K562 treated with DMSO at 1 percent for 24 hours (cell line): ENCODE data around the gene C20orf204. TPM values are rescaled to one million over a fixed set of nuclear protein-coding genes. Genes with fewer than 3 reads are reported as not detected.

Source experiments
- total RNA-seq: library from RNA; unstranded; fragments of 300-600 nt; gene quantifications from 2 replicates; pipeline ENCODE4 v1.2.3, GENCODE V29; 2022; ENCODE audit warnings: low read depth; ENCODE audit not compliant: insufficient read depth

The C20orf204 gene
- 1.1 and 2.5 TPM in 2 replicates for total RNA-seq

GRCh38 chr20:64035933-64036345 is at the start of gene C20orf204:
TSS of gene C20orf204 (plus strand) at chr20:64036182. CDS start at chr20:64036324, 142 bp downstream.

GRCh38 chr20:64049060-64049877 is 13.3 kb downstream of the C20orf204 start, which contains the start of gene SOX18:
TSS of gene SOX18 (minus strand) at chr20:64049639. CDS start at chr20:64049516, 123 bp downstream.

DNA sequence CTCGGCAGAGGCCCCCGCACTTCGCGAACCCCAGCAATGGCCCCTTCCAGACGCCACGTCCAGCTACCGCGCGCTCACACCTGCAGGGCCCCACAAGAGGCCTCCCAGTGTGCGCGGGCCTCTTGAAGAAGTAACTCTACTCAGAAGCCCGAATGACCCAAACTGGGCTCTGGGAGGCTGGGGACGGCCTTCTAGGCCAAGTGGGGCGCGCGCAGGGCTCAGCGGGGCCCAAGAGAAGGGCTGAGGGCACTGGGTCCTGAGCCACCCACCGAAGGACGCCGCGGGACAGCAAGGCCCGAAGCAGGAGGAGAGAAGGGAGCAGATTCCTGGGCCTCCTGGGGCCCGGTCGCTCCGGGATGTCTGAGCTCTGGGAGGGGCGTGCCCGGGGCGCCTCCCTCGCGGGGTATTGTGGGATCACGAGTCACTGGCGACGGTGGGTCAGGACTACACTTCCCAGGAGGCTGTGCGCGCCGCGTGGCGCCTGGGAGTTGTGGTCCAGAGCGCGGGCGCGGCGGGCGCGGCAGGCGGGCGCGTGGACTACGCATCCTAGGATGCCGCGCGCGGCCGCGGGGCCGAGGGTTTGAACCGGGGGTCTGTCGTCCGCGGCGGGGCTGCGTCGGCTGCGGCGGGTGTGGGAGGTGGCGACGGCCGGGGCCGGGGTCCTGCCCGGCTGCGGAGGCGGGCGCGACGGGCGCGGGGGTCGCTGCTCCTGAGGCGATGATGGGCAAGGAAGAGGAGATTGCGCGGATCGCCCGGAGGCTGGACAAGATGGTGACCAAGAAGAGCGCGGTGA is 26.8 kb downstream of the C20orf204 start, which contains the start of gene TCEA2:
Gene TCEA2 (plus strand): TSS at position 603 of the 793 bp plus-strand sequence. CDS start 115 bp downstream, at position 718.

DNA sequence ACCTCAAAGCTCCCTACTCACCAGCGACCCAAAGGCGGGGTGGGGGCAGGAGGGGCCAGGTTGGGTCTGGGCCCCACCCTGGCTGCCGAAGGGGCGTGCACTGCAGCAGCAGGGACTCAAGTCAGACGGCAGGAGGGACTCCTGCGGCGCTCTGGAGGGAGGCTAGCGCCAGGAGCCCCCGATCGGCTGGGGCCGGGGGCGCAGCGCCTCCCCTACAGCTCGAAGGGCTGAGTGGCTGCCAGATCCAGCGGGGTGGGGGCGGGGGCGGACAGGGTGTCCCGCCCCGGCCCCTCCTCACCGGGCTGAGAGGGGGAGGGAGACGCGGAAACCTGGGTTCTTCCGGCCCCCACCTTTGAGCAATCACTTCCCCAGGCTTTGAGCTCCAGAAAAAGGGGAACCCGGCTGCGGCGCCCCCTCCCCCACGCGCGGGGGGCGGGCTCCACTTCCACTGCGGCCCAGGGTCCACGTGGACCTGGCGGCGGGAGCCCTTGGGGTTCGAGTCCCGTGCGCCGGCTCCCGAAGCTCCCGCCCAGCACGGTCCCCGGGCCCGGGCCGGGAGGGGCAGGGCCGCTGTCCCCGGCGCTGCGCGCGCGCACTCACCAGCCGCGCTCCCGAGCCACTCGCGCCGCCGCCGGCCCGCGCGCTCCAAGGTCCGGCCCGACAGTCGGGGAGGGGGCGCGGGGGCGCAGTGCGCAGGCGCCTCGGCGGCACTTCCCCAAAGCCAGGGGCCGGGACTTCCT is 43.5 kb downstream of the C20orf204 start, which contains the start of gene RGS19:
Gene RGS19 (minus strand): TSS at position 246 of the 740 bp plus-strand sequence. CDS start 2,632 bp downstream, outside the sequence.

DNA sequence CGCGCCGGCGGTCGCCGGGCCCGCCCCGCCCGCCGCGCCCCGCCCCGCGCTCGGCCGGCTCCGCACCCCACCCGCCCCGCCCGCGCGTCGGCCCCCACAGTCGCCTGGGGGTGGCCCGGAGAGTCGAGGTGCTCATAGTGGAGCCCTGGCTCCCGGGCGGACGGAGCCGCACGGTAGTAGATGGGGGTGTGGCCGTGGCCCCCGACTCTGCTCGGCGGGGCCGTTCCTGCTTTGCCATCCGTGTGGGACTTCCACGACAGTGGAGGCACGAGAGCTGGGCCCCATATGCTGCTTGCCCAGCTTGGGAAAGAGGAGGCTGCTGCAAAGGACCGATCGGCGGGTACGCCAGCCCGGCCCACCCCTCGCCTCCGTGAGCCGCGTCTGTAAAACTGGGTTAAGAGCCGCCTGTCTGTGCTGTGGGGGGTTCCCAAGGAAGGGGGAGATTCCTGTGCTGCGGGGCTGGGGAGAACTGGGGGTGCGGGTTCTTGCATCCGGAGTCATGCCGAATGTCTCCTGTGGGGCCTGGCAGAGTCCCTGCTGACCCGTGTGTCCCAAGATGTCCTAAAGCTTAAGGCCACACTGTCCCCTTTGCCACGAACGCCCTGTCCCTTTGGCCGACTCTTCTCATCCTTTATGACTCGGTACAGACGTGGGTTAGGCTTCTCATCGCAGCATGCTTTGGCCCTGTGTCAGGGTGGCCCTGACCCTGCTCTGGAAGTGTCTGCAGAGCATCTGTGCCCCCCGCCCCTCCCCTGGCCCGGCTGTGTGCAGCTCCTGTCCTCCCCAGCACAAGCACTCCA is 44.2 kb downstream of the C20orf204 start, which contains the start of gene OPRL1:
Gene OPRL1 (plus strand): TSS at position 70 of the 800 bp plus-strand sequence. CDS start 12,639 bp downstream, outside the sequence.

GRCh38 chr20:64083804-64084684 is 48.1 kb downstream of the C20orf204 start, which contains the start of gene LKAAEAR1:
TSS of gene LKAAEAR1 (minus strand) at chr20:64084398. CDS start at chr20:64084219, 179 bp downstream.

Other genes starting within 250 kb of the C20orf204 start
- 3.3 and 4.4 TPM in 2 replicates for gene ZBTB46, start 204.9 kb upstream of the C20orf204 start, total RNA-seq
- 11.7 and 17.2 TPM in 2 replicates for gene ABHD16B, start 174.7 kb upstream of the C20orf204 start, total RNA-seq
- gene TPD52L2, start 170.9 kb upstream of the C20orf204 start, total RNA-seq, result 78.6 and 83.0 TPM in 2 replicates
- gene DNAJC5, start 141.1 kb upstream of the C20orf204 start, total RNA-seq, result 48.7 and 51.1 TPM in 2 replicates
- 53.7 and 57.4 TPM in 2 replicates for gene UCKL1, start 79.8 kb upstream of the C20orf204 start, total RNA-seq
- 14.9 TPM in 2 replicates for gene ZNF512B, start 66.3 kb upstream of the C20orf204 start, total RNA-seq
- 6.2 and 6.5 TPM in 2 replicates for gene SAMD10, start 56.5 kb upstream of the C20orf204 start, total RNA-seq
- 111 and 121 TPM in 2 replicates for gene PRPF6, start 55.0 kb upstream of the C20orf204 start, total RNA-seq
- 20.0 and 24.5 TPM in 2 replicates for gene SOX18, start 13.5 kb downstream of the C20orf204 start, total RNA-seq
- 38.7 and 40.1 TPM in 2 replicates for gene TCEA2, start 27.0 kb downstream of the C20orf204 start, total RNA-seq
- 27.8 and 36.9 TPM in 2 replicates for gene RGS19, start 43.3 kb downstream of the C20orf204 start, total RNA-seq
- 1.3 and 1.9 TPM in 2 replicates for gene OPRL1, start 43.9 kb downstream of the C20orf204 start, total RNA-seq
- gene LKAAEAR1, start 48.2 kb downstream of the C20orf204 start, total RNA-seq, result not detected in 2 replicates
- not detected in 2 replicates for gene NPBWR2, start 71.4 kb downstream of the C20orf204 start, total RNA-seq
- 0.05 TPM in 1 of 2 replicates, not detected in the other for gene MYT1, start 128.3 kb downstream of the C20orf204 start, total RNA-seq
- 17.0 and 23.0 TPM in 2 replicates for gene PCMTD2, start 219.6 kb downstream of the C20orf204 start, total RNA-seq